HG02678 (cell line): ENCODE results near the gene WBP2NL.
A peak's percentile ranks its signal among the peaks of the same experiment; 100 is the strongest.
"Not testable (repeated sequence)": the region's sequence is repeated elsewhere in the genome, so short reads cannot be mapped to it uniquely, and the experiment has no call there.

Experiments used
- ATAC-seq: cut with Tn5 transposase; IDR thresholded peaks from one replicate; pipeline ENCODE4 v1.9.1; 2021; ENCODE audit warnings: mild to moderate bottlenecking, moderate library complexity; ENCODE audit not compliant: unreplicated experiment

WBP2NL gene

GRCh38 chr22:42070517-42071422 is 72.2 kb downstream of the WBP2NL start, which contains the start of gene NAGA:
Gene NAGA, minus strand, starts transcription at chr22:42070812. Its CDS starts 515 bp downstream, at chr22:42070297.
- peak; percentile 92 for ATAC-seq

- ATAC-seq = not testable (repeated sequence)
Observed at GRCh38 chr22:42071508-42071907, 72.9 kb downstream of the WBP2NL start.

GRCh38 chr22:42072606-42073330 is 74.2 kb downstream of the WBP2NL start:
- ATAC-seq = no peak

DNA sequence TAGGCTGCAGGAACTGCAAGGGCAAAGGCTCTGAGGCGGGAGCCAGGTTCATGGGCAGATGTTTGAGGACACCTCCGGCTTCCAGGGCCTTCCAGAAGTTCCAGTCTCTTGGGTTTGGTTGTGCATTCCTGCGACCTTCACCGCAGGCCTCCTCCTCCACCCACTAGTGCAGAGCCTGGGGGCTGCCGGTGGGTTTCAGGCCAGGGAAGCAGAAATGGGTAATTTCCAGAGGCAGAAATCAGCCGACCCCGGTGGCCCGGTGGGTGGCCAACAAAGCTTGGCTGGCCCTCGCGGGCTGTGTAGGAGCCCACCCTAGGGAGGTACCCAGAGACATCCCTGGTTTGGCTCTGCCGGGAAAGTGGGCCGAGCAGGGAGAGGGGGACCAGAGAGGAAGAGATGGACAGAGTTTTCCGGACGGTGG is 75.0 kb downstream of the WBP2NL start:
- no peak for ATAC-seq

GRCh38 chr22:42074132-42074811 is 75.7 kb downstream of the WBP2NL start, which contains the start of gene PHETA2:
Gene PHETA2, plus strand, starts transcription at chr22:42074248. Its CDS starts 3,046 bp downstream, at chr22:42077294.
- ATAC-seq = no peak

DNA sequence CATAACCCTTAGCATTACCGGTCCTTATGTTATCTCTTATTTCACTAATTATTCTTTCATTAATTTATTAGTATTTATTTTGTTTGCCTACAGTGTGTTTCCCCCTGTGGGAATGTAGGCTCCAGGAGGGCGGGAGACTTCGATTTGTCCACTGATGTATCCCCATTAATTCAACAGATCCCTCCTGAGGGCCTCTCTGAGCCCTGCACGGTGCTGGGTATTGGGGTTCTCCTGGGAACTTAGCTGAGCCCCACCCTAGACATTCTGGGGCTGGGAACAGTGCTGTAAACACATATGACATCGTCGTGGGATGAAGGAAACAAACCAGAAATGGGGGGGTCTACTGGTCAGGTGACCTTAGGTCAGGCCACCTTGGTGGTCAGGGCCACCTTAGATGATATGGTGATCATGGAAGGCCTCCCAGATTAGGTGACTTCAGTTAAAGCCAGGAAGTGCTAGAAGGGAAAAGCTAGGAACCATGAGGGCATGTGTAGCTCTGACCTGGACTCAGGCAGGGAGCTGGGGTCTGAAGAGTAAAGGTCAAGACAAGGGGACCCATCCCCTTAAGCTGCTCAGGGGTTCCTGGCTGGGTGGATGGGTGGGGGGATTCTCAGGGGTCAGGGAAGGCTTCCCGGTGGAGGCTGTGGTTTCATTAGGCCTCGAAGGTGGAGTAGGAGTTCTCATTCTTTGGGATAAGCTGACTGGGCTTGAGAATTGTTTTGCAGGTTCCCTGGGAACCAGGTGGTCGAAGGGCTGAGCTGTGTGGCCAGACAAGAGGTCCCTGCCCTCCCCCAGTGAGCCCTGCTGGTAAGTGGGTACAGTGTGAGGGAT is 76.5 kb downstream of the WBP2NL start:
- no peak for ATAC-seq

- ATAC-seq = no peak
Observed at GRCh38 chr22:42076764-42077485, 78.3 kb downstream of the WBP2NL start.

DNA sequence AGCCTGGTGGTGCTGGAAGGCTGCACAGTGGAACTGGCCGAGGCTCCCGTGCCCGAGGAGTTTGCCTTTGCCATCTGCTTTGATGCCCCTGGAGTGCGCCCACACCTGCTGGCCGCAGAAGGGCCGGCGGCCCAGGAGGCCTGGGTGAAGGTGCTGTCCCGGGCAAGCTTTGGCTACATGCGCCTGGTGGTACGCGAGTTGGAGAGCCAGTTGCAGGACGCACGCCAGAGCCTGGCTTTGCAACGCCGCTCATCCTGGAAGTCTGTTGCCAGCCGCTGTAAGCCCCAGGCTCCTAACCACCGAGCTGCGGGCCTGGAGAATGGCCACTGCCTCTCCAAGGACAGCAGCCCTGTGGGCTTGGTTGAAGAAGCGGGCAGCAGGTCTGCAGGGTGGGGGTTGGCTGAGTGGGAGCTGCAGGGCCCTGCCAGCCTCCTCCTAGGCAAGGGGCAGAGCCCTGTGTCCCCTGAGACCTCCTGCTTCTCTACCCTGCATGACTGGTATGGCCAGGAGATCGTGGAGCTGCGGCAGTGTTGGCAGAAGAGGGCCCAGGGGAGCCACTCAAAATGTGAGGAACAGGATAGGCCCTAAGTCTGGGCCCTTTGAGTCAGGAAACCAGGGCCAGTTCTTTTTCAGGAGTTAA is 79.0 kb downstream of the WBP2NL start:
- no peak for ATAC-seq
